ENCODE data around the gene CPOX.

The CPOX gene

DNA sequence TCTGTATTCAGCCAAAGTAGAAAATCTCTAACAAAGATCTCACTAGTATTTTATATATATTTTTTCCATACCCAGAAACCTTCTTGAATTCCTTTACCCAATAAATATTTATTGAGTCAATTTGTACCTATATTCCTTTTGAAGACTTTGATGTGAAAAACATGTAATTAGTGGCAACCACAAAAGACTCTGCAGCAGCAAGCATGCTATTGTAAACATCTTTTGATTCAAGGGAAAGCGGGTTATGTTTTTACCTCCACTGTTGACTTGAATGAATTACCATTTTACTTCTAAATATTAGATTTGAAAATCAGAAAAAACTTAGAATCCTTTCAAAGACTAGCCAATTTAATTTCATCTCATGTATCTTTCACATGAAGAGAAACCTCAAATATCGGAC is 59.2 kb downstream of the CPOX start:
- no peak for DNase-seq (ENCODE audit: low read depth)

DNA sequence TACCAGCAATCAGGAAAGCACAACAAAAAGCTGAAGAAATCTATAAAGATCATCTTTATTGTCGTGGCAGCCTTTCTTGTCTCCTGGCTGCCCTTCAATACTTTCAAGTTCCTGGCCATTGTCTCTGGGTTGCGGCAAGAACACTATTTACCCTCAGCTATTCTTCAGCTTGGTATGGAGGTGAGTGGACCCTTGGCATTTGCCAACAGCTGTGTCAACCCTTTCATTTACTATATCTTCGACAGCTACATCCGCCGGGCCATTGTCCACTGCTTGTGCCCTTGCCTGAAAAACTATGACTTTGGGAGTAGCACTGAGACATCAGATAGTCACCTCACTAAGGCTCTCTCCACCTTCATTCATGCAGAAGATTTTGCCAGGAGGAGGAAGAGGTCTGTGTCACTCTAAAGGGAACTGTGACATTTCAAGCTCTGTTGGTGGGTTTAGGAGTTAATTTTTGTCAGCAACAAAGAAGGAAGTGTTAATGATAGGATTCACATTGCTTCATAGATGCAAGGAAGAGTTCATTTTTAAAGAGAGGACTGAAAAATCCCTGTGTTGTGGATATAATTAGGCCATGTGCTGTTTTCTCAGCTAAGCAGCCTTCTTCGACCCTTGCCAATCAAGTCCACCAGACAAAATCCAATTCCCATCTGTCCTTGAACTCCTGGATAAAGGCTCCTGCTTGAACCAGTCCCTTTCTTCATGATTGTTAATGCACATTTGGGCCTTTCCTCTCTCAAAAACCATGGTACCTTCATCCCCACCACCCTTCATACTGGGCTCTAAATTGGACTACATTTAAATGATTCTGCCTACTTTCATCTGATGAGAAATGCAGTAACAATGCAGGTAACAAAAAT is 60.5 kb downstream of the CPOX start:
- no peak for DNase-seq (ENCODE audit: low read depth)

DNA sequence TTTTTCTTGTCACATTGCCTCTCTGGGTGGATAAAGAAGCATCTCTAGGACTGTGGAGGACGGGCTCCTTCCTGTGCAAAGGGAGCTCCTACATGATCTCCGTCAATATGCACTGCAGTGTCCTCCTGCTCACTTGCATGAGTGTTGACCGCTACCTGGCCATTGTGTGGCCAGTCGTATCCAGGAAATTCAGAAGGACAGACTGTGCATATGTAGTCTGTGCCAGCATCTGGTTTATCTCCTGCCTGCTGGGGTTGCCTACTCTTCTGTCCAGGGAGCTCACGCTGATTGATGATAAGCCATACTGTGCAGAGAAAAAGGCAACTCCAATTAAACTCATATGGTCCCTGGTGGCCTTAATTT is 61.2 kb downstream of the CPOX start:
- DNase-seq (ENCODE audit: low read depth): no peak

DNA sequence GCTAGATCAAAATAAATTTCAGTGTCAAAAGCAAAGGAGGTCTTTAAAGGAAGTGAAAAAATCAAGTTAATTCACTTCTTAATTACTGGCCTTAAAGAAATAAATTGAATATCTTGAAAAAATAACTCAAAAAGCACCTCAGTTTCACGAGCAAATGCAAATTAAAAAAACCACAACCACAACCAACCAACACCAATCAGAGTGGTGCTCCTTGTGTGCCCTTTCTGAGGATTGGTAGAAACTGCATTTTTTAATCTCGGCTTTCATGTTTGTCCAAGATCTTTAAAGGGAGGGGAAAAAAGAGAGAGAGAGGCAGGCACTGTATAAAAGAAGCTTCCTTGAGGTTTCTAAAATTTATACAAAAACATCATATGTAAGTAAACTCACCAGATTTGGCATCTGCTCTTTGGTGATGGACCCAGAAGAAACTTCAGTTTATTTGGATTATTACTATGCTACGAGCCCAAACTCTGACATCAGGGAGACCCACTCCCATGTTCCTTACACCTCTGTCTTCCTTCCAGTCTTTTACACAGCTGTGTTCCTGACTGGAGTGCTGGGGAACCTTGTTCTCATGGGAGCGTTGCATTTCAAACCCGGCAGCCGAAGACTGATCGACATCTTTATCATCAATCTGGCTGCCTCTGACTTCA is 61.7 kb downstream of the CPOX start, which contains the start of gene GPR15:
GPR15 (plus strand) TSS at position 357 of the 653 bp plus-strand sequence; CDS start at position 413, 56 bp downstream.
- DNase-seq (ENCODE audit: low read depth): no peak

DNA sequence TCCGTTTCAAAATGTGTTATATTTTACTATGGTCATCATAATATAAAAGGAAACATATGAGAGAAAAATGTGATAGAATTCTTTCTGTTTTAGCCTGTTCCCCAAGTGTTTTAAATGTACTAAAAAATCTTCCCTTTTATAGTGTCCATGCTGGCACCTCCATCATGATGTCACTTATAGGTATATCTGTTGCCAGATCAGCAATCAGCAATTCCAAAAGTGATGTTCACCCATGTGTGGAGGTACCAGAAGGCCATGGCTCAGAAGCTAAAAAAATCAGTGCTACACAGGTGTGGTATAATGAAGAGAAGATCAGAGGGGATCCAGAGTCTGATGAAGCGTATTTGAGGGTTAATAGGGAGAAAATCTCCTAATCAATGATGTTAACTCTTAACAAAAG is 62.7 kb downstream of the CPOX start:
- no peak for DNase-seq (ENCODE audit: low read depth)

DNA sequence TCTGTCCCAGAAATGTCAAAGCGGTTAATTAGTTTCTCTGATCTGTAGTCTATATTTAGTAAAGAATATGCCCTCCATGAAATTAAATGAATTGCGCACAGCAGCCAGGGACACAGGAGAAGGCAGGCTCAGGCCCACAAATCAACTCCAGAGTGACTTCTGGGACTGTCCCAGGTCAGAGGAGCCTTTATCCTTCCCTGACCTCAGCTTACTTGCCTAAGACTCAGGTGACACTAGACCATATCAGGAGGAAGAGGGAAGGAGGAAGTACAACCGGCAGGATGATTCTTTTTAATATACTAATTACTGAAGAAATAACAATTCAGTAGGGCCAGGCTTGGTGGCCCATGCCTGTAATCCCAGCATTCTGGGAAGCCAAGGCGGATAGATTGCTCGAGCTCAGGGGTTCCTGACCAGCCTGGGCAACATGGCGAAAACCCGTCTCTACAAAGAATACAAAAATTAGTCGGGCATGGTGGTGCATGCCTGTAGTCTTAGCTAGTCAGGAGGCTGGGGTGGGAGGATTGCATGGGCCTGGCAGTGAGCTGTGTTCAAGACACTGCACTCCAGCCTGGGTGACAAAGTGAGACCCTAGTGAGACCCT is 63.5 kb downstream of the CPOX start:
- no peak for DNase-seq (ENCODE audit: low read depth)

All from activated T-helper 1 cell treated with Interleukin-2 at 50 U/mL for 16 hours (primary cell).